ENCODE results near the gene PPM1H. TPM values are rescaled to one million over a fixed set of nuclear protein-coding genes. Genes with fewer than 3 reads are reported as not detected.

PPM1H gene
- polyA plus RNA-seq, 4 donors: 1.1 to 14.3 (median 3.2) TPM

- Histone ChIP-seq H3K9me3 (ENCODE audit: control insufficient read depth in 2 of 2, insufficient read depth in 1 of 2, low read depth in 1 of 2, low read length in 1 of 2) (no peaks in the 10 kb centered on the region), H3K4me1 (ENCODE audit: control insufficient read depth in 3 of 3, insufficient read depth in 2 of 3, low read depth in 1 of 3, low read length in 2 of 3) (no peaks in the 10 kb centered on the region), H3K27me3 (ENCODE audit: control insufficient read depth in 3 of 3, insufficient read depth in 3 of 3, low read length in 3 of 3) (no peaks in the 10 kb centered on the region), H3K36me3 (ENCODE audit: control insufficient read depth in 3 of 3, insufficient read depth in 2 of 3, low read depth in 1 of 3, low read length in 3 of 3) (no peaks in the 10 kb centered on the region), H3K27ac (ENCODE audit: low read depth in 1 of 3, low read length in 2 of 3) (no peak overlapping the region), H3K4me3 (ENCODE audit: low read depth in 1 of 3, low read length in 3 of 3) (no peak overlapping the region)
- 85 to 100% (median 88%) methylated on average over 1 of the region's 1 CpG for WGBS, 3 donors
- no peak for FAIRE-seq
- no peak for DNase-seq
Observed at GRCh38 chr12:62859321-62859737, 75.6 kb downstream of the PPM1H start.

DNA sequence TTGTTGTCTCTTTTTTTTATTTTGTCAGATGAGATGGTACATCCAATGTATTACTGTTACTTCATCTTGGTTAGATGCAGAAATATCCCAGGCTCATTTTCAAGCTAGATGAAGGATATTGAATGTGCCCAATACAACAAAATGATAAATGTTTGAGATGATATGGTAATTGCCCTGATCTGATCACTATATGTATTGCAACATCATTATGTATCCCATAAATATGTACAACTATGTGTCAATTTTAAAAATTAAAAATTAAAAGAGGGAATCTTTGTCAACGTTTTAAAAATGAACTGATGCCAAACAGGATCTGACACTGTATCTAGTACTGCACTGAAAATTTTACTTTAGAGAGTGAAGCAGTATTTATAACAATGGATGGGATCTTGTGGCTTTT, 78.5 kb downstream of the PPM1H start:
- H3K9me3 ChIP-seq (ENCODE audit: control insufficient read depth in 2 of 2, insufficient read depth in 1 of 2, low read depth in 1 of 2, low read length in 1 of 2): no peaks in the 10 kb centered on the region
- DNase-seq (no peak), FAIRE-seq (no peak)
- H3K36me3 ChIP-seq (ENCODE audit: control insufficient read depth in 3 of 3, insufficient read depth in 2 of 3, low read depth in 1 of 3, low read length in 3 of 3): no peaks in the 10 kb centered on the region
- no peaks in the 10 kb centered on the region for H3K27me3 ChIP-seq (ENCODE audit: control insufficient read depth in 3 of 3, insufficient read depth in 3 of 3, low read length in 3 of 3)
- no peaks in the 10 kb centered on the region for H3K4me1 ChIP-seq (ENCODE audit: control insufficient read depth in 3 of 3, insufficient read depth in 2 of 3, low read depth in 1 of 3, low read length in 2 of 3)
- no peak overlapping the region for H3K4me3 ChIP-seq (ENCODE audit: low read depth in 1 of 3, low read length in 3 of 3)
- no peak overlapping the region for H3K27ac ChIP-seq (ENCODE audit: low read depth in 1 of 3, low read length in 2 of 3)
- 70 to 78% (median 70%) methylated on average over 1 of the region's 1 CpG for WGBS, 3 donors

- Histone ChIP-seq H3K27ac (ENCODE audit: low read depth in 1 of 3, low read length in 2 of 3) (no peak overlapping the region), H3K36me3 (ENCODE audit: control insufficient read depth in 3 of 3, insufficient read depth in 2 of 3, low read depth in 1 of 3, low read length in 3 of 3) (no peaks in the 10 kb centered on the region), H3K9me3 (ENCODE audit: control insufficient read depth in 2 of 2, insufficient read depth in 1 of 2, low read depth in 1 of 2, low read length in 1 of 2) (no peaks in the 10 kb centered on the region), H3K4me3 (ENCODE audit: low read depth in 1 of 3, low read length in 3 of 3) (no peak overlapping the region), H3K4me1 (ENCODE audit: control insufficient read depth in 3 of 3, insufficient read depth in 2 of 3, low read depth in 1 of 3, low read length in 2 of 3) (no peaks in the 10 kb centered on the region), H3K27me3 (ENCODE audit: control insufficient read depth in 3 of 3, insufficient read depth in 3 of 3, low read length in 3 of 3) (no peaks in the 10 kb centered on the region)
- WGBS, 3 donors: 64 to 75% (median 70%) methylated on average over 4 of the region's 4 CpGs
- no peak for FAIRE-seq
- no peak for DNase-seq
Observed at GRCh38 chr12:62854024-62854423, 80.9 kb downstream of the PPM1H start.

DNA sequence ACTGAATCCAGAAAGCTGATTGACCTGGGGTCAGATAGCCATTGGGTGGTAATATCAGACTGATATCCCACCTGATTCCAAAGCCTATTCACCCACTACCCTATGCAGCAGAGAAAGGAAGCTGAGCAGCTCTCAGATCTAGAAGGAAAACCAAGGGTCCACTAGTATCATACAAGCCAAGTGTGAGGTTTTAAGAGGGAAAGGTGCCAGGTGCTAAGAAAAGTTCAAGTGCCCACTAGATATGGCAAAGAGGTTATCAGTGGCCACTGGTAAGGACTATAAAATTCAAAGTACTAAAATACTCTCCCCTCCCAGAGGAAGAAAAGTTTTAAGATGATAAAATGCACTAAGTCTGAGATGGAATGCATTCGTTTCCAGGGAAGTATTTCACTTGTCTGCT, 85.6 kb downstream of the PPM1H start:
- no peak for FAIRE-seq
- Histone ChIP-seq H3K27ac (ENCODE audit: low read depth in 1 of 3, low read length in 2 of 3) (no peak overlapping the region), H3K9me3 (ENCODE audit: control insufficient read depth in 2 of 2, insufficient read depth in 1 of 2, low read depth in 1 of 2, low read length in 1 of 2) (no peaks in the 10 kb centered on the region), H3K4me3 (ENCODE audit: low read depth in 1 of 3, low read length in 3 of 3) (no peak overlapping the region), H3K36me3 (ENCODE audit: control insufficient read depth in 3 of 3, insufficient read depth in 2 of 3, low read depth in 1 of 3, low read length in 3 of 3) (no peaks in the 10 kb centered on the region), H3K4me1 (ENCODE audit: control insufficient read depth in 3 of 3, insufficient read depth in 2 of 3, low read depth in 1 of 3, low read length in 2 of 3) (peaks cover 2 to 3% (median 3%) of the 10 kb centered on the region in 3 donors), H3K27me3 (ENCODE audit: control insufficient read depth in 3 of 3, insufficient read depth in 3 of 3, low read length in 3 of 3) (no peaks in the 10 kb centered on the region)
- WGBS, 3 donors: 53 to 80% (median 74%) methylated on average over 1 of the region's 1 CpG
- DNase-seq: no peak

GRCh38 chr12:62848418-62848817, 86.5 kb downstream of the PPM1H start:
- no peaks in the 10 kb centered on the region for H3K27me3 ChIP-seq (ENCODE audit: control insufficient read depth in 3 of 3, insufficient read depth in 3 of 3, low read length in 3 of 3)
- H3K9me3 ChIP-seq (ENCODE audit: control insufficient read depth in 2 of 2, insufficient read depth in 1 of 2, low read depth in 1 of 2, low read length in 1 of 2): no peaks in the 10 kb centered on the region
- H3K4me1 ChIP-seq (ENCODE audit: control insufficient read depth in 3 of 3, insufficient read depth in 2 of 3, low read depth in 1 of 3, low read length in 2 of 3): peaks cover 6% of the 10 kb centered on the region in 3 donors
- no peak for DNase-seq
- H3K27ac ChIP-seq (ENCODE audit: low read depth in 1 of 3, low read length in 2 of 3): no peak overlapping the region
- H3K4me3 ChIP-seq (ENCODE audit: low read depth in 1 of 3, low read length in 3 of 3): no peak overlapping the region
- WGBS, 3 donors: 41 to 67% (median 52%) methylated on average over 2 of the region's 2 CpGs
- H3K36me3 ChIP-seq (ENCODE audit: control insufficient read depth in 3 of 3, insufficient read depth in 2 of 3, low read depth in 1 of 3, low read length in 3 of 3): no peaks in the 10 kb centered on the region
- no peak for FAIRE-seq

- Histone ChIP-seq H3K36me3 (ENCODE audit: control insufficient read depth in 3 of 3, insufficient read depth in 2 of 3, low read depth in 1 of 3, low read length in 3 of 3) (no peaks in the 10 kb centered on the region), H3K9me3 (ENCODE audit: control insufficient read depth in 2 of 2, insufficient read depth in 1 of 2, low read depth in 1 of 2, low read length in 1 of 2) (no peaks in the 10 kb centered on the region), H3K27me3 (ENCODE audit: control insufficient read depth in 3 of 3, insufficient read depth in 3 of 3, low read length in 3 of 3) (no peaks in the 10 kb centered on the region), H3K4me3 (ENCODE audit: low read depth in 1 of 3, low read length in 3 of 3) (no peak overlapping the region), H3K4me1 (ENCODE audit: control insufficient read depth in 3 of 3, insufficient read depth in 2 of 3, low read depth in 1 of 3, low read length in 2 of 3) (peaks cover 6 to 10% (median 6%) of the 10 kb centered on the region in 3 donors), H3K27ac (ENCODE audit: low read depth in 1 of 3, low read length in 2 of 3) (no peak overlapping the region)
- peak; percentile 10 for FAIRE-seq
- DNase-seq: no peak
- WGBS, 3 donors: 77 to 91% (median 87%) methylated on average over 2 of the region's 2 CpGs
Observed at GRCh38 chr12:62847709-62848108, 87.2 kb downstream of the PPM1H start.

DNA sequence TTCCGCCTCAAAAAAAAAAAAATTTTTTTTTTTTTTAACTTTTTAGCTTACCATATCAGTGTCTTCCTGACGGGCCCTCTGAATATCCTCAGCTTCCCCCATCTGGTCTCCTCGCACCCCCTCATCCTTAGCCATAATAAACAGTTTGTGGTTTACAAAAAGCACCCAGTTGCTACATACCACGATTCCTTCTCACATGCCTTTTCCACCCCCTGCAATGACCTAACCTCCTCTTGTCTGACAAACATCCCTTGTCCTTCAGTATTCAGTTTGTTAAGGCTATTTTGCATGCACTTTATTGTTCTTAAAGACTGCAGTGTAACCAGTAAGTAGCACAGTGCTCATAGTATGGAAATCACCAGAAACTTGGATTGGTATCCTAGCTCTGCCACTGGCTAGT, 88.5 kb downstream of the PPM1H start:
- 66 to 91% (median 79%) methylated on average over 4 of the region's 4 CpGs for WGBS, 3 donors

DNA sequence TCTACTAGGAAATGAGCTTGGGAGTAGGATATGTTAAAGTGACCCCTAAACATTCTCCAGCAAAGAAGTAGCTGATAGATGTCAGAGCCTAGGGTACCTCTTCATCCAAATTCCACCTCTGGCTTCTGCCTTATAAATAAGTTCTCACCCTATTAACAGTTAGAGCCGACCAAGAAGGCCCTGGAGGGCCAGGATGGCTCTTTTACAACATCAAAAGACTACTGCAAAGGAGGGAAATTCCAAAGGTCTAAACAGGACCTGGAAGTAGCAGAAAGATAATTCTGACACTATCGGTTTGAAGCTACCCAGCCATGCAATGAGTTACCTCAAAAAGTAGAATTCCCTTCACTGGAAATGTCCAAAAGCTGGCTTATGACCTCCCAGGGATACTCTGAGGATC, 90.0 kb downstream of the PPM1H start:
- no peak for FAIRE-seq
- H3K9me3 ChIP-seq (ENCODE audit: control insufficient read depth in 2 of 2, insufficient read depth in 1 of 2, low read depth in 1 of 2, low read length in 1 of 2): no peaks in the 10 kb centered on the region

More for the DNA sequence above, 88.5 kb downstream of the PPM1H start:
- Histone ChIP-seq H3K9me3 (ENCODE audit: control insufficient read depth in 2 of 2, insufficient read depth in 1 of 2, low read depth in 1 of 2, low read length in 1 of 2) (no peaks in the 10 kb centered on the region), H3K36me3 (ENCODE audit: control insufficient read depth in 3 of 3, insufficient read depth in 2 of 3, low read depth in 1 of 3, low read length in 3 of 3) (no peaks in the 10 kb centered on the region), H3K4me1 (ENCODE audit: control insufficient read depth in 3 of 3, insufficient read depth in 2 of 3, low read depth in 1 of 3, low read length in 2 of 3) (peaks cover 6 to 13% (median 6%) of the 10 kb centered on the region in 3 donors), H3K4me3 (ENCODE audit: low read depth in 1 of 3, low read length in 3 of 3) (no peak overlapping the region), H3K27me3 (ENCODE audit: control insufficient read depth in 3 of 3, insufficient read depth in 3 of 3, low read length in 3 of 3) (no peaks in the 10 kb centered on the region), H3K27ac (ENCODE audit: low read depth in 1 of 3, low read length in 2 of 3) (no peak overlapping the region)
- FAIRE-seq (no peak), DNase-seq (no peak)

GRCh38 chr12:62843716-62844115, 91.2 kb downstream of the PPM1H start:
- peaks cover 6 to 13% (median 6%) of the 10 kb centered on the region in 3 donors for H3K4me1 ChIP-seq (ENCODE audit: control insufficient read depth in 3 of 3, insufficient read depth in 2 of 3, low read depth in 1 of 3, low read length in 2 of 3)
- FAIRE-seq: peak; percentile 39

More for the DNA sequence above, 90.0 kb downstream of the PPM1H start:
- H3K27ac ChIP-seq (ENCODE audit: low read depth in 1 of 3, low read length in 2 of 3): no peak overlapping the region
- WGBS, 3 donors: 14 to 43% (median 27%) methylated on average over 2 of the region's 2 CpGs
- no peaks in the 10 kb centered on the region for H3K36me3 ChIP-seq (ENCODE audit: control insufficient read depth in 3 of 3, insufficient read depth in 2 of 3, low read depth in 1 of 3, low read length in 3 of 3)
- H3K4me3 ChIP-seq (ENCODE audit: low read depth in 1 of 3, low read length in 3 of 3): no peak overlapping the region
- H3K27me3 ChIP-seq (ENCODE audit: control insufficient read depth in 3 of 3, insufficient read depth in 3 of 3, low read length in 3 of 3): no peaks in the 10 kb centered on the region
- H3K4me1 ChIP-seq (ENCODE audit: control insufficient read depth in 3 of 3, insufficient read depth in 2 of 3, low read depth in 1 of 3, low read length in 2 of 3): peaks cover 6 to 13% (median 6%) of the 10 kb centered on the region in 3 donors
- peak; percentile 12 to 22 for DNase-seq

More at GRCh38 chr12:62843716-62844115, 91.2 kb downstream of the PPM1H start:
- no peaks in the 10 kb centered on the region for H3K36me3 ChIP-seq (ENCODE audit: control insufficient read depth in 3 of 3, insufficient read depth in 2 of 3, low read depth in 1 of 3, low read length in 3 of 3)
- H3K27me3 ChIP-seq (ENCODE audit: control insufficient read depth in 3 of 3, insufficient read depth in 3 of 3, low read length in 3 of 3): no peaks in the 10 kb centered on the region
- H3K4me3 ChIP-seq (ENCODE audit: low read depth in 1 of 3, low read length in 3 of 3): no peak overlapping the region
- H3K27ac ChIP-seq (ENCODE audit: low read depth in 1 of 3, low read length in 2 of 3): peak overlapping the region in 1 of 3 donors; percentile 47
- DNase-seq: peak; percentile 43 to 70
- no peaks in the 10 kb centered on the region for H3K9me3 ChIP-seq (ENCODE audit: control insufficient read depth in 2 of 2, insufficient read depth in 1 of 2, low read depth in 1 of 2, low read length in 1 of 2)
- 6 to 52% (median 21%) methylated on average over 1 of the region's 1 CpG for WGBS, 3 donors
